ENCODE data around the gene MED13.

DNA sequence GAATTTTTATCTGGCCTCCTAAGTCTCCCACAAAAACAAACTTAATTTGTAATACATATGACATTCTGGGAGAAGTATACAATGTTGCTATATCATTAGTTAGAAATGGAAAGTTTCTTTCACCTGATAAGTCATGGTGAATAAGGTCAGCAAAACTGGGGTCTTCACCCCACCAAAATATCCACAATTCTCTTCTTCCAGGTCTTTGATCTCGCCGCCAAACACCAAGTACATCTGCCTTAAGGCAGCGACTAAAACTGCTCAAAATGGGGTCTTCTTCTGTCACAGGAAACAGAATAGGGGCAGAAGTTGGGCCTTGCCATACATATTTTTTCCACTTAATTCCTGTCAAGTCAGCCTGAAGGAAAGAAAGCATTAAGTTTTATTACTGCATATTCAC is 2.1 kb downstream of the MED13 start:
- TF ChIP-seq, protein P1, sequence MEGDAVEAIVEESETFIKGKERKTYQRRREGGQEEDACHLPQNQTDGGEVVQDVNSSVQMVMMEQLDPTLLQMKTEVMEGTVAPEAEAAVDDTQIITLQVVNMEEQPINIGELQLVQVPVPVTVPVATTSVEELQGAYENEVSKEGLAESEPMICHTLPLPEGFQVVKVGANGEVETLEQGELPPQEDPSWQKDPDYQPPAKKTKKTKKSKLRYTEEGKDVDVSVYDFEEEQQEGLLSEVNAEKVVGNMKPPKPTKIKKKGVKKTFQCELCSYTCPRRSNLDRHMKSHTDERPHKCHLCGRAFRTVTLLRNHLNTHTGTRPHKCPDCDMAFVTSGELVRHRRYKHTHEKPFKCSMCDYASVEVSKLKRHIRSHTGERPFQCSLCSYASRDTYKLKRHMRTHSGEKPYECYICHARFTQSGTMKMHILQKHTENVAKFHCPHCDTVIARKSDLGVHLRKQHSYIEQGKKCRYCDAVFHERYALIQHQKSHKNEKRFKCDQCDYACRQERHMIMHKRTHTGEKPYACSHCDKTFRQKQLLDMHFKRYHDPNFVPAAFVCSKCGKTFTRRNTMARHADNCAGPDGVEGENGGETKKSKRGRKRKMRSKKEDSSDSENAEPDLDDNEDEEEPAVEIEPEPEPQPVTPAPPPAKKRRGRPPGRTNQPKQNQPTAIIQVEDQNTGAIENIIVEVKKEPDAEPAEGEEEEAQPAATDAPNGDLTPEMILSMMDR (IDR thresholded peaks at IDR 0.05; ENCODE audit: low read depth, low read length): no peak
- TF ChIP-seq POLR2A (IDR thresholded peaks at IDR 0.05; ENCODE audit: extremely low read depth, insufficient read length) (no peak), MYC (IDR thresholded peaks at IDR 0.05; ENCODE audit: low read depth, low read length) (no peak)
- TF ChIP-seq, protein P2, sequence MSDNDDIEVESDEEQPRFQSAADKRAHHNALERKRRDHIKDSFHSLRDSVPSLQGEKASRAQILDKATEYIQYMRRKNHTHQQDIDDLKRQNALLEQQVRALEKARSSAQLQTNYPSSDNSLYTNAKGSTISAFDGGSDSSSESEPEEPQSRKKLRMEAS (IDR thresholded peaks at IDR 0.05; ENCODE audit: low read depth, low read length): no peak
